K562 (cell line): ENCODE results near the gene DNASE1L3. TPM values are rescaled to one million over a fixed set of nuclear protein-coding genes. Genes with fewer than 3 reads are reported as not detected.

Source experiments
- ATAC-seq: fragments of 200-7000 bp; cut with Tn5 transposase; 3 replicates; pipeline ENCODE4 v1.9.1; 2020; ENCODE audit warnings: moderate library complexity
- BruUV-seq: library from RNA; stranded (reverse); fragments of 400-500 nt; replicated peaks from 2 replicates; lab custom pipeline; 2021; lab: Mats Ljungman, UMichigan
- CTCF ChIA-PET: fragments of 300-600 bp; formaldehyde crosslinking; extraction: SDS; loops from one replicate; lab custom pipeline; 2021; ENCODE audit warnings: low intra/inter-chr PET ratio; lab: Yijun Ruan, JAX
- POLR2A ChIA-PET: fragments of 300-600, 350-650 bp; sonication (Branson Sonifier 250); formaldehyde crosslinking; extraction: SDS; loops from one replicate; lab custom pipeline; 2021; ENCODE audit warnings: antibody characterized with exemption, inconsistent platforms; lab: Yijun Ruan, JAX
- DNase-seq, 4 experiments: peaks; one replicate each; pipeline versions ENCODE4 v3.0.0 to v3.0.0-alpha.2; 2011 to 2018; ENCODE audit warnings: low spot score in 3 of 4, mixed read lengths in 3 of 4; ENCODE audit errors: extremely low read depth in 1 of 4
- FAIRE-seq: peaks from 2 replicates; lab custom pipeline; 2011; peaks lifted over from hg19 to GRCh38; lab: Jason Lieb, UNC
- H2AFZ ChIP-seq: 2 replicates; pipeline ENCODE4 v1.6.0; 2011; ENCODE audit warnings: low read depth, low read length, control low read depth, inconsistent platforms
- H3K27ac ChIP-seq: fragments of 200-600 bp; 3 replicates; pipeline ENCODE4 v1.8.0; 2011; ENCODE audit warnings: low read depth, mild to moderate bottlenecking, control low read depth, inconsistent platforms, low read length, moderate library complexity, mixed read lengths; ENCODE audit errors: extremely low read depth
- H3K27me3 ChIP-seq, 2 experiments: fragments of 300-600 bp in 1 of 2; 2 replicates in 1 of 2; 3 replicates in 1 of 2; pipeline versions ENCODE4 v1.6.0 to v1.8.0; 2011; ENCODE audit warnings: inconsistent platforms in 2 of 2, low read length in 2 of 2, mild to moderate bottlenecking in 1 of 2, mixed read lengths in 1 of 2, moderate library complexity in 1 of 2; ENCODE audit not compliant: control insufficient read depth in 2 of 2, insufficient read depth in 2 of 2
- H3K36me3 ChIP-seq: fragments of 300-600 bp; 3 replicates; pipeline ENCODE4 v1.8.0; 2011; ENCODE audit warnings: mild to moderate bottlenecking, low read length, inconsistent platforms; ENCODE audit not compliant: control insufficient read depth, insufficient read depth
- H3K4me1 ChIP-seq, 2 experiments: fragments of 200-600 bp in 1 of 2; replicated peaks in 1 of 2; 2 replicates in 1 of 2; 3 replicates in 1 of 2; pipeline versions ENCODE4 v1.5.1 to v1.8.0; 2011; ENCODE audit warnings: inconsistent platforms in 2 of 2, low read length in 2 of 2, mild to moderate bottlenecking in 1 of 2, mixed read lengths in 1 of 2, moderate library complexity in 1 of 2; ENCODE audit not compliant: control insufficient read depth in 2 of 2, insufficient read depth in 2 of 2
- H3K4me2 ChIP-seq: 2 replicates; pipeline ENCODE4 v1.6.1; 2011; ENCODE audit warnings: low read length, control low read depth, inconsistent platforms, mixed read lengths; ENCODE audit not compliant: insufficient read depth
- H3K4me3 ChIP-seq: fragments of 200-600 bp; sonication (generic), shearing (Covaris generic); 2 replicates; pipeline ENCODE4 v1.5.1; 2016; ENCODE audit warnings: control low read depth, inconsistent platforms
- H3K79me2 ChIP-seq: fragments of 200-600 bp; 3 replicates; pipeline ENCODE4 v1.8.0; 2011; ENCODE audit warnings: low read length, inconsistent platforms; ENCODE audit not compliant: control insufficient read depth, insufficient read depth
- H3K9ac ChIP-seq, 2 experiments: 2 replicates each; pipeline versions ENCODE4 v1.6.0 to v1.6.1; 2011; ENCODE audit warnings: low read depth in 2 of 2, low read length in 2 of 2, control low read depth in 1 of 2, inconsistent platforms in 1 of 2, mild to moderate bottlenecking in 1 of 2, mixed read lengths in 1 of 2; ENCODE audit not compliant: insufficient read depth in 1 of 2
- H3K9me1 ChIP-seq: one replicate; pipeline ENCODE4 v1.6.0; 2011; ENCODE audit warnings: inconsistent platforms, mild to moderate bottlenecking, low read length, moderate library complexity; ENCODE audit not compliant: control insufficient read depth, insufficient read depth
- H3K9me3 ChIP-seq: replicated peaks from 2 replicates; pipeline ENCODE4 v1.5.1; 2011; ENCODE audit warnings: low read depth, low read length, inconsistent platforms; ENCODE audit not compliant: control insufficient read depth, insufficient read depth
- H4K20me1 ChIP-seq: replicated peaks from 2 replicates; pipeline ENCODE4 v1.6.1; 2011; ENCODE audit warnings: low read length, inconsistent platforms, mixed read lengths; ENCODE audit not compliant: control insufficient read depth, insufficient read depth
- ATF1 ChIP-seq, 2 experiments: fragments of 450-650 bp in 1 of 2; IDR thresholded peaks; 2 replicates each; pipeline ENCODE4 v1.6.1; 2016; ENCODE audit warnings: missing compliant biosample characterization in 1 of 2, missing genetic modification characterization in 1 of 2
- BRD9 ChIP-seq: fragments of 450-650 bp; IDR thresholded peaks from 2 replicates; pipeline ENCODE4 v1.6.1; 2018; ENCODE audit warnings: low read depth; ENCODE audit not compliant: partially characterized antibody
- DNMT1 ChIP-seq: fragments of 450-650 bp; IDR thresholded peaks from 2 replicates; pipeline ENCODE4 v1.6.1; 2016; ENCODE audit warnings: antibody characterized with exemption, mild to moderate bottlenecking
- DPF2 ChIP-seq: fragments of 450-650 bp; IDR thresholded peaks from 2 replicates; pipeline ENCODE4 v1.6.1; 2016
- NR1H2 ChIP-seq: sonication (generic); formaldehyde crosslinking; IDR thresholded peaks from 2 replicates; pipeline ENCODE4 v1.4.0; 2020; ENCODE audit warnings: mild to moderate bottlenecking, missing genetic modification reagents
- SMC3 ChIP-seq: conservative IDR thresholded peaks from 2 replicates; pipeline ENCODE4 v1.6.1; 2011; ENCODE audit warnings: low read depth, low read length, improper control_type of control experiment; ENCODE audit not compliant: insufficient read depth
- ZNF253 ChIP-seq: fragments of 250-450 bp; sonication (Bioruptor Pico); conservative IDR thresholded peaks from 2 replicates; pipeline ENCODE4 v1.6.1; 2021; ENCODE audit warnings: mild to moderate bottlenecking
- ZNF76 ChIP-seq: fragments of 250-450 bp; sonication (Bioruptor Pico); IDR thresholded peaks from 2 replicates; pipeline ENCODE4 v1.4.0; 2020; ENCODE audit warnings: mild to moderate bottlenecking, moderate library complexity, borderline replicate concordance
- WGBS: fragments of 100-300 bp; shearing (Covaris generic); methylation state at CpG from one replicate; pipeline ENCODE4 v1.1.6; 2016; ENCODE audit warnings: low coverage, mixed read lengths; ENCODE audit not compliant: insufficient coverage; ENCODE audit errors: missing lambda C conversion rate; 5-methylcytosine and 5-hydroxymethylcytosine counted together
- in situ Hi-C: fragments of 300-500 bp; cut with MboI; formaldehyde crosslinking; loops from 4 replicates; pipeline ENCODE4 v1.15.0; 2018; ENCODE audit warnings: inconsistent platforms, mixed read lengths
- intact Hi-C: fragments of 100-400 bp; cut with micrococcal nuclease; formaldehyde crosslinking; loops from 2 replicates; pipeline ENCODE4 v1.14.2; 2022
- polyA plus RNA-seq, 8 experiments: library from polyadenylated mRNA; depleted of rRNA in 4 of 8; stranded (reverse) in 5 of 8; unstranded in 3 of 8; fragments of >200 nt; fragmentation: Nextera tagmentation in 2 of 8; fragmentation: Illumina TruSeq in 1 of 8; extraction: Ambion mirVana in 2 of 8; extraction: Trizol in 1 of 8; gene quantifications; 2 replicates each; pipeline versions ENCODE4 v1.2.1 to v1.2.3, GENCODE V29; 2011 to 2014; ENCODE audit warnings: inconsistent platforms in 1 of 8, missing spikeins in 1 of 8
- total RNA-seq, 7 experiments: library from RNA; depleted of rRNA in 6 of 7; stranded (reverse); fragments of >200 nt in 6 of 7; fragmentation: Illumina TruSeq in 2 of 7; extraction: Trizol in 2 of 7; gene quantifications; 2 replicates each; pipeline versions ENCODE4 v1.2.1 to v1.2.3, GENCODE V29; 2011 to 2021; ENCODE audit warnings: low replicate concordance in 1 of 7
- TF ChIP-seq, protein P1 (sequence below): fragments of 450-650 bp; formaldehyde crosslinking; IDR thresholded peaks from 2 replicates; pipeline ENCODE4 v1.4.0; 2020; ENCODE audit warnings: mild to moderate bottlenecking, moderate library complexity
- TF ChIP-seq, protein P2 (sequence below): sonication (generic); formaldehyde crosslinking; IDR thresholded peaks from 2 replicates; pipeline ENCODE4 v1.9.0; 2022; ENCODE audit warnings: mild to moderate bottlenecking, missing genetic modification reagents
- TF ChIP-seq, protein P3 (sequence below): fragments of 450-650 bp; conservative IDR thresholded peaks from 2 replicates; pipeline ENCODE4 v1.6.1; 2016; ENCODE audit warnings: missing genetic modification characterization, low read depth, mild to moderate bottlenecking, missing compliant biosample characterization, moderate library complexity
- TF ChIP-seq, protein P4 (sequence below): IDR thresholded peaks from 2 replicates; pipeline ENCODE4 v1.6.1; 2011; ENCODE audit warnings: borderline replicate concordance, low read depth, mild to moderate bottlenecking, moderate library complexity, low read length; ENCODE audit not compliant: insufficient read depth, poor library complexity, severe bottlenecking

The DNASE1L3 gene
- total and polyA plus RNA-seq, 9 of the 15 experiments (the other 6 are each of a cell fraction or from before 2014, with no cell fraction given) = 0.06 TPM; not detected in 8

DNA sequence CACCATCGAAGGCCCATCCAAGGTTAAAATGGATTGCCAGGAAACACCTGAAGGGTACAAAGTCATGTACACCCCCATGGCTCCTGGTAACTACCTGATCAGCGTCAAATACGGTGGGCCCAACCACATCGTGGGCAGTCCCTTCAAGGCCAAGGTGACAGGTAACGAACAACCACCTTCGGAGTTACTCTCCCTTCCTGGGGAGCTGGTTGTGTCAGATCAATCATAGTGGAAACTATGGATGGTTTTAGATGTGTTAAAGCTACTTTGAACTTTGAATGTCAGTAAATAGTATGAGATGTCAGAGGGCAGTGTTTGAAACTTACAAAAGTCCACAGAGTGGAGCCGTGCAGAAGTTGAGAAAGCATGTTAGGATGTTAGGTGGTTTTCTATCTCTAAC lies 42.3 kb downstream of the DNASE1L3 start (continued):
- no peak for TF ChIP-seq NR1H2 (CRISPR knock-in tag)
- TF ChIP-seq, protein P1, sequence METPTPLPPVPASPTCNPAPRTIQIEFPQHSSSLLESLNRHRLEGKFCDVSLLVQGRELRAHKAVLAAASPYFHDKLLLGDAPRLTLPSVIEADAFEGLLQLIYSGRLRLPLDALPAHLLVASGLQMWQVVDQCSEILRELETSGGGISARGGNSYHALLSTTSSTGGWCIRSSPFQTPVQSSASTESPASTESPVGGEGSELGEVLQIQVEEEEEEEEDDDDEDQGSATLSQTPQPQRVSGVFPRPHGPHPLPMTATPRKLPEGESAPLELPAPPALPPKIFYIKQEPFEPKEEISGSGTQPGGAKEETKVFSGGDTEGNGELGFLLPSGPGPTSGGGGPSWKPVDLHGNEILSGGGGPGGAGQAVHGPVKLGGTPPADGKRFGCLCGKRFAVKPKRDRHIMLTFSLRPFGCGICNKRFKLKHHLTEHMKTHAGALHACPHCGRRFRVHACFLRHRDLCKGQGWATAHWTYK = no peak
- no peak for TF ChIP-seq DNMT1
- TF ChIP-seq, protein P2, sequence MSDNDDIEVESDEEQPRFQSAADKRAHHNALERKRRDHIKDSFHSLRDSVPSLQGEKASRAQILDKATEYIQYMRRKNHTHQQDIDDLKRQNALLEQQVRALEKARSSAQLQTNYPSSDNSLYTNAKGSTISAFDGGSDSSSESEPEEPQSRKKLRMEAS (CRISPR knock-in tag) = no peak
- no peak for TF ChIP-seq ZNF253 (CRISPR knock-in tag)
- no peak for TF ChIP-seq DPF2
- no peak for TF ChIP-seq BRD9
- TF ChIP-seq, all 486 proteins: peak for 0

DNA sequence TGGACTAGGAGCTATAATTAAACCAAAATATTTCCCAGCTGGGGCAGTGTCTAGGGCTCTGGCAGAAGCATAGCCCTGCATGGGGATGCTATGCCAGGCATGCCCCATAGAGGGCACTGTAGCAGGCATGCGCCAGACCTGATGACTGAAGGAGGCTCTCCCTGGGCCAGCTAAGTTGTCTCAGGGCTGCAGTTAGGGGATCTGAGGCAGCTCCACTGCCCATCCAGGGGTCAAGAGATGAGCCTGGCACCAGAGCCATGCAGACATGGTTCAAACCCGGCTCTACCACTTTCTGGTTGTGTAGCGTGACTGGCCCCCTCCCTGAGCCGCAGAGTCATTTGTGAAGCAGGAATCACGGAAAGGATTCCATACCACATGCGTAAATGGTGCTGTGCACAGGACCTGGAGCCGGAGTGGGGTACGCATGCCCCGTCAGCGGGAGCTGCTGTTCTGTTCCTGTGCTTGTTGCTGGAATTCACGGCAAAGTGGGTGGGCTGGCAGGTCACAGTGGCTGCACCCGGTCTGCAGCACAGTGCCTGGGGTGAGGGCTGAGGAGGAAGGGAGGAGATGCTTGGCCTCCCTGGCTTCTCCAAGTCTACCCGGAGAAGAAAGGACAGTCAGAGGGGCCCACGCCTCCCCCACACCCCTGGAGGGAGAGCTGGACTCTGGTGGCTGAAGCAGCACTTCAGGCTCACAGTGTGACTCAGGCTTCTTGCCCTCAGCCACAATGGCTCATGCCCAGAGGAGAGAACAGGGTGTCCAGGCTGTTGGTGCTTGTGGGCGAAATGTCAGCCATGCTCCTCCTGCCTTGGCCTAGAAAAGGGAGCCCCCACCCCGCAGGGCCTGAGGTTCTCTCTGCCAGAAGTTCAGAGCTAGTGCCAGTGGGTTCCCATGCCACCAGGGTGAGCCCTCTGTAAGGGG lies 43.1 kb downstream of the DNASE1L3 start:
- no peaks in the 10 kb centered on the region for H3K79me2 ChIP-seq
- H4K20me1 ChIP-seq = no peaks in the 10 kb centered on the region
- no TSS peak for BruUV-seq
- no peak overlapping the region for H3K4me2 ChIP-seq
- in situ Hi-C loops (loop anchor here (25.0 kb wide), 1 partner anchor 155 kb away; the partner anchor contains the start of gene FLNB), intact Hi-C loops (no loop called here)
- H3K27ac ChIP-seq = no peak overlapping the region
- ATAC-seq (peak; percentile 94), DNase-seq (peak; percentile 69 to 75 (median 72)), FAIRE-seq (peak; percentile 84)
- H3K9me1 ChIP-seq = peaks cover 3% of the 10 kb centered on the region
- H3K9ac ChIP-seq = peak overlapping the region in 1 of 2 experiments; percentile 87; a peak in 2 of 4 replicates
- H3K4me3 ChIP-seq = no peak overlapping the region
- ChIA-PET POLR2A (interaction anchor here (0.6 to 1.0 kb wide), 6 partner anchors 10 to 1072 kb away, joined by 3 to 6 read pairs (median 3); no protein-coding TSS in a partner anchor), CTCF (interaction anchor here (0.6 kb wide), 1 partner anchor 24 kb away, joined by 4 read pairs; no protein-coding TSS in a partner anchor)
- peaks cover 58% of the 10 kb centered on the region; the same call in 2 of the 3 replicates for H3K36me3 ChIP-seq
- H3K27me3 ChIP-seq = no peaks in the 10 kb centered on the region
- H2AFZ ChIP-seq = peak overlapping the region; percentile 12; the same call in 1 of the 2 replicates
- 74% methylated on average over 13 of the region's 16 CpGs for WGBS
- H3K9me3 ChIP-seq = no peaks in the 10 kb centered on the region; the same call in 1 of the 2 replicates
- peaks cover 20 to 23% of the 10 kb centered on the region in 2 experiments; a peak in 4 of 5 replicates for H3K4me1 ChIP-seq
- TF ChIP-seq, protein P3, sequence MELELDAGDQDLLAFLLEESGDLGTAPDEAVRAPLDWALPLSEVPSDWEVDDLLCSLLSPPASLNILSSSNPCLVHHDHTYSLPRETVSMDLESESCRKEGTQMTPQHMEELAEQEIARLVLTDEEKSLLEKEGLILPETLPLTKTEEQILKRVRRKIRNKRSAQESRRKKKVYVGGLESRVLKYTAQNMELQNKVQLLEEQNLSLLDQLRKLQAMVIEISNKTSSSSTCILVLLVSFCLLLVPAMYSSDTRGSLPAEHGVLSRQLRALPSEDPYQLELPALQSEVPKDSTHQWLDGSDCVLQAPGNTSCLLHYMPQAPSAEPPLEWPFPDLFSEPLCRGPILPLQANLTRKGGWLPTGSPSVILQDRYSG (tag) = no peak
- TF ChIP-seq SMC3 = 0 out of 2 replicates have a peak, but pooled peaks have one; percentile 16
- no peak for TF ChIP-seq ATF1 (CRISPR knock-in tag; IDR thresholded peaks at IDR 0.05)
- TF ChIP-seq ATF1 (tag; IDR thresholded peaks at IDR 0.05) = no peak
- no peak for TF ChIP-seq ZNF76
- TF ChIP-seq, protein P4, sequence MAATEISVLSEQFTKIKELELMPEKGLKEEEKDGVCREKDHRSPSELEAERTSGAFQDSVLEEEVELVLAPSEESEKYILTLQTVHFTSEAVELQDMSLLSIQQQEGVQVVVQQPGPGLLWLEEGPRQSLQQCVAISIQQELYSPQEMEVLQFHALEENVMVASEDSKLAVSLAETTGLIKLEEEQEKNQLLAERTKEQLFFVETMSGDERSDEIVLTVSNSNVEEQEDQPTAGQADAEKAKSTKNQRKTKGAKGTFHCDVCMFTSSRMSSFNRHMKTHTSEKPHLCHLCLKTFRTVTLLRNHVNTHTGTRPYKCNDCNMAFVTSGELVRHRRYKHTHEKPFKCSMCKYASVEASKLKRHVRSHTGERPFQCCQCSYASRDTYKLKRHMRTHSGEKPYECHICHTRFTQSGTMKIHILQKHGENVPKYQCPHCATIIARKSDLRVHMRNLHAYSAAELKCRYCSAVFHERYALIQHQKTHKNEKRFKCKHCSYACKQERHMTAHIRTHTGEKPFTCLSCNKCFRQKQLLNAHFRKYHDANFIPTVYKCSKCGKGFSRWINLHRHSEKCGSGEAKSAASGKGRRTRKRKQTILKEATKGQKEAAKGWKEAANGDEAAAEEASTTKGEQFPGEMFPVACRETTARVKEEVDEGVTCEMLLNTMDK = peak; percentile 32
